Testis (tissue), 3 donors: Measurements from ENCODE around the gene HOXB8. TPM values are rescaled to one million over a fixed set of nuclear protein-coding genes. Genes with fewer than 3 reads are reported as not detected.

Experiments
- DNase-seq: peaks from one replicate; pipeline ENCODE4 v3.0.0-alpha.2; 2019
- H3K27ac ChIP-seq, 2 donors: fragments of 200-600 bp; sonication (generic); one replicate each; pipeline ENCODE4 v1.5.1; 2019
- H3K27me3 ChIP-seq: fragments of 200-600 bp; sonication (generic); one replicate; pipeline ENCODE4 v1.5.1; 2019
- H3K36me3 ChIP-seq: fragments of 200-600 bp; sonication (generic); one replicate; pipeline ENCODE4 v1.5.1; 2017; ENCODE audit warnings: low read depth; ENCODE audit errors: missing control alignments
- H3K4me1 ChIP-seq: fragments of 200-600 bp; sonication (generic); one replicate; pipeline ENCODE4 v1.5.1; 2019
- H3K4me3 ChIP-seq, 2 donors: fragments of 200-600 bp; sonication (generic); one replicate each; pipeline ENCODE4 v1.5.1; 2017 to 2019
- H3K9me3 ChIP-seq: fragments of 200-600 bp; sonication (generic); one replicate; pipeline ENCODE4 v1.5.1; 2017
- CTCF ChIP-seq, 3 experiments: fragments of 450-650 bp in 2 of 3; fragments of 200-600 bp in 1 of 3; sonication (generic) in 1 of 3; IDR thresholded peaks; one replicate each; pipeline ENCODE4 v1.5.1; 2016 to 2019; ENCODE audit warnings: antibody characterized with exemption in 3 of 3, mild to moderate bottlenecking in 2 of 3, moderate library complexity in 1 of 3
- POLR2A ChIP-seq: fragments of 450-650 bp; IDR thresholded peaks from one replicate; pipeline ENCODE4 v1.6.1; 2017; ENCODE audit warnings: antibody characterized with exemption, mild to moderate bottlenecking, moderate library complexity
- WGBS, 2 donors: methylation state at CpG; one replicate each; pipeline ENCODE4 v1.1.5; 2018; 5-methylcytosine and 5-hydroxymethylcytosine counted together
- intact Hi-C: fragments of 100-400 bp; cut with DNase I; formaldehyde crosslinking; loops from one replicate; pipeline ENCODE4 v1.15.1; 2023; ENCODE audit warnings: low total_unique reads
- polyA plus RNA-seq: library from polyadenylated mRNA; stranded (reverse); fragments of 350-450 nt; fragmentation: Illumina TruSeq; extraction: RNeasy Lipid Tissue Mini Kit (QIAGEN cat#74804); gene quantifications from one replicate; pipeline ENCODE4 v1.2.3, GENCODE V29; 2014; ENCODE audit warnings: low read depth, low replicate concordance; ENCODE audit not compliant: insufficient read depth
- total RNA-seq, 2 donors: library from RNA; depleted of rRNA; stranded (reverse); fragments of >200 nt; gene quantifications; one replicate each; pipeline ENCODE4 v1.2.3, GENCODE V29; 2016

HOXB8 gene
- total and polyA plus RNA-seq, 3 donors from 2014 or later = 1.2 to 2.7 (median 2.0) TPM

GRCh38 chr17:48639136-48639535 is 24.0 kb upstream of the HOXB8 start:
- Histone ChIP-seq H3K4me3 (no peak overlapping the region), H3K27ac (no peak overlapping the region), H3K36me3 (no peaks in the 10 kb centered on the region), H3K27me3 (no peaks in the 10 kb centered on the region), H3K4me1 (no peaks in the 10 kb centered on the region), H3K9me3 (no peaks in the 10 kb centered on the region)
- 45 to 60% methylated on average over 2 to 5 of the region's 5 CpGs for WGBS, 2 donors
- no peak for DNase-seq
- intact Hi-C loops = no loop called here
- TF ChIP-seq POLR2A (no peak), CTCF (IDR thresholded peaks at IDR 0.05) (no peak)

DNA sequence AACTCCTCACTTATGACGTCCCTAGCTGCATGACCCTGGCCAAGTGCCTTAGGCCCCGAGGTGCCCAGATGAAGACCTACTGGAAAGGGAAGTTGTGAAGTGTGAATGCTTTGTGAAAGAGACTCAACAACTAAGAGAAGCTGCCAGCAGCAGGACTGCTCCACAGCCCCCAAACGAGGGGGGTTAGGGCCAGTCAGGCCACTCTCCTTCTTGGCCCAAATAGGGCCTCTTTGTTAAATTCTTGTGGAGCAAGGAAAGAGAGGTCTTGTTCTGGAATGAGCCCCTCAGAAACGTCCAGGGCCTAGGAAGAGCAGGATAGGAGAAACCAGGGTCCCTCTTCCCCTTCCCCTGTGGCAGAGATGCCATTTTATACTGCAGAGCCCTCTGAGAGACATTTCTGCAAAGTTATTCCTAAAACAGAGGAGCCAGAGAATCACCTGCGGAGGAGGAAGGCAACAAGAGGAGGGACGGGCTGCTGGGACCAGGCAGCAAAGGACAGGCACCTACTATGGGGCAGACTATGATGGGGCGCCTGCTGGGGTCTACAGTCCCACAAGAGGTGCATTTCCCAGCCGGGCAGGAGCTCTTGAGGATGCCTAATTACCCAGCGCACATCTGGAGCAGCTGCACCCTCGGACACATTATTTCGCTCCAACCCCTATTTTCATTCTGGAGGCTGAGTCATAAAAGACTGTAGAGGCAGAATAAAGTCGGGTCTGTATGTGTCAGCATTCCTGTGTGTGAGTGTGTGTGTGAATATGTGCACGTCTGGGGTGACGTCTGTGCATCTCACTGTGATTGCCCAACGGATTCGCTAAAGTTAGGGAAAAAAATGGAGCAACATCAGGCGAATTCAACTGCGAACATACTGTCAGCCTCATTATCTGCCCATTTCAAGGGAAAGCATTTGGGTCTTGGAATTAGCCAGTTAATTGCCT is 22.5 kb upstream of the HOXB8 start:
- Histone ChIP-seq H3K9me3 (no peaks in the 10 kb centered on the region), H3K4me3 (no peak overlapping the region), H3K27ac (no peak overlapping the region), H3K4me1 (no peaks in the 10 kb centered on the region), H3K36me3 (no peaks in the 10 kb centered on the region), H3K27me3 (no peaks in the 10 kb centered on the region)
- no peak for TF ChIP-seq POLR2A
- no peak for TF ChIP-seq CTCF (IDR thresholded peaks at IDR 0.05)
- DNase-seq = no peak
- 30 to 38% methylated on average over 17 to 18 of the region's 18 CpGs for WGBS, 2 donors
- intact Hi-C loops = no loop called here

DNA sequence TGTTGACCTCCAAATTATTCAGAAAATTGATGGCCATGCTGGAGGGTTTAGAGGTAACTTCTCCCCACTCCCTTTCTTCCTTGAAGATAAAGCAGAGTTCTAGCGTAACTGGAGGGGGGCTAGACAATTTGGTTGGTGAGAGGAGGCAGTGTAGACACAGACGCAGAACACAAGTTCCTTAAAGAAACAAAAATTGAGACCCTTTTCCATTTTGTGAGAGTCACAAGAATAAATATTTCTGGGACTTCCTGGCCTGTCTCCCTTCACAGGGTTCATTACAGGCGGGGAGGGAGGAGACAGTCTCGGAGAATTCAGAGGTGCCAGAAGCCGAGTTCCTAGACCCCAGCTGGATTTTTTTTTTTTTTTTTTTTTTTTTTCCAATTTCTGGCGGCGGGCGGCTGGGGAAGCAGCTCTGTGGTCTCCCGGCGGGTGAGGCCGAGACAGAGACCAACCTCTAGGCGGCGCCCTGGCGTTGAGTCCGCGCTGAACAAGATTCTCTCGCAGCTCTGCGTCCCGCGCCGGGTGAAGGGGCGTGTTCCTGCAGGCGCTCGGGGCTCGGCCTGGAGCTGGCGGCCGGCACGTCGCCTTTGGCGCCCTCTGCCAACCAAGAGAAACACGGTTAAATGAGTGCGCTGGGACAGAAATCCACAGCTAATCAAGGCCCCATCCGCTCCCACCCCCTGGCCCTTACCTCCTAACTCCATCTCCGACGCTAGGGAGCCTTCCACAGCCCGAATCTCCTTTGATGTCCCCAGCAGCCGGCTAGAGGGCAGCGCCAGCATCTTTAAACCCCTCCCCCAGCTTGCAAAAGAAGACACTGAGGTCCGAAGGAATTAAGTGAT is 21.3 kb upstream of the HOXB8 start:
- Histone ChIP-seq H3K4me3 (peak overlapping the region in 1 of 2 donors; percentile 8), H3K27ac (no peak overlapping the region), H3K27me3 (no peaks in the 10 kb centered on the region), H3K9me3 (no peaks in the 10 kb centered on the region), H3K4me1 (no peaks in the 10 kb centered on the region), H3K36me3 (no peaks in the 10 kb centered on the region)
- TF ChIP-seq CTCF (IDR thresholded peaks at IDR 0.05) (peak in 2 of 3 experiments; percentile 47 to 50), POLR2A (no peak)
- WGBS, 2 donors = 4 to 5% methylated on average over 38 of the region's 39 CpGs
- intact Hi-C loops = no loop called here
- DNase-seq = peak; percentile 91

GRCh38 chr17:48634493-48635208 is 19.6 kb upstream of the HOXB8 start:
- no peaks in the 10 kb centered on the region for H3K36me3 ChIP-seq
- TF ChIP-seq CTCF (IDR thresholded peaks at IDR 0.05) (no peak), POLR2A (no peak)
- H3K4me1 ChIP-seq = no peaks in the 10 kb centered on the region
- no peaks in the 10 kb centered on the region for H3K9me3 ChIP-seq
- WGBS, 2 donors = 29 to 33% methylated on average over 20 of the region's 20 CpGs
- intact Hi-C loops = no loop called here
- H3K4me3 ChIP-seq = no peak overlapping the region
- no peak overlapping the region for H3K27ac ChIP-seq
- no peaks in the 10 kb centered on the region for H3K27me3 ChIP-seq
- DNase-seq = no peak
